ENCODE data around the gene FZD10.

DNA sequence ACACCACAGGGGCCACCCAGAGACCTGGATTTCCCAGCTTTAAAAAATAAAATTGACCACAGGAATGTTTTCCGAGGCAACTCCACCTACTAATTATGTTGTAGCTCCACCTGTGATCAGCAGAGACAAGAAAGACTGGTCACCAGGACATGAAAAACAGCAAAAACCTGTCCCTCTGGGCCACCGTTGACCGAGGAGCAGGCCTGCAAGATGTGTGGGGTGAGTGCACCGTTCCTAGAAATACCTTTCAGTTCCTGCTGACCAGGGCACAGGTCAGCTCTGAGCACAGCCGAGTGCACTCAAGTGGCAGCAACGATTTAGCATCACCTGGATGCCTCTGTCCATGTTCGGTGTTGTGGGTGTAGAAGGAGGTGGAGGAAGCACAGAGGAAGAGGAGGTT lies 16.9 kb downstream of the FZD10 start:
- TF ChIP-seq POLR2A (IDR thresholded peaks at IDR 0.05) = no peak
- TF ChIP-seq, protein P1, sequence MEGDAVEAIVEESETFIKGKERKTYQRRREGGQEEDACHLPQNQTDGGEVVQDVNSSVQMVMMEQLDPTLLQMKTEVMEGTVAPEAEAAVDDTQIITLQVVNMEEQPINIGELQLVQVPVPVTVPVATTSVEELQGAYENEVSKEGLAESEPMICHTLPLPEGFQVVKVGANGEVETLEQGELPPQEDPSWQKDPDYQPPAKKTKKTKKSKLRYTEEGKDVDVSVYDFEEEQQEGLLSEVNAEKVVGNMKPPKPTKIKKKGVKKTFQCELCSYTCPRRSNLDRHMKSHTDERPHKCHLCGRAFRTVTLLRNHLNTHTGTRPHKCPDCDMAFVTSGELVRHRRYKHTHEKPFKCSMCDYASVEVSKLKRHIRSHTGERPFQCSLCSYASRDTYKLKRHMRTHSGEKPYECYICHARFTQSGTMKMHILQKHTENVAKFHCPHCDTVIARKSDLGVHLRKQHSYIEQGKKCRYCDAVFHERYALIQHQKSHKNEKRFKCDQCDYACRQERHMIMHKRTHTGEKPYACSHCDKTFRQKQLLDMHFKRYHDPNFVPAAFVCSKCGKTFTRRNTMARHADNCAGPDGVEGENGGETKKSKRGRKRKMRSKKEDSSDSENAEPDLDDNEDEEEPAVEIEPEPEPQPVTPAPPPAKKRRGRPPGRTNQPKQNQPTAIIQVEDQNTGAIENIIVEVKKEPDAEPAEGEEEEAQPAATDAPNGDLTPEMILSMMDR (IDR thresholded peaks at IDR 0.05) = no peak

Measured in thyroid gland (tissue), 4 donors.